ENCODE results near the gene SREBF2.

SREBF2 gene

DNA sequence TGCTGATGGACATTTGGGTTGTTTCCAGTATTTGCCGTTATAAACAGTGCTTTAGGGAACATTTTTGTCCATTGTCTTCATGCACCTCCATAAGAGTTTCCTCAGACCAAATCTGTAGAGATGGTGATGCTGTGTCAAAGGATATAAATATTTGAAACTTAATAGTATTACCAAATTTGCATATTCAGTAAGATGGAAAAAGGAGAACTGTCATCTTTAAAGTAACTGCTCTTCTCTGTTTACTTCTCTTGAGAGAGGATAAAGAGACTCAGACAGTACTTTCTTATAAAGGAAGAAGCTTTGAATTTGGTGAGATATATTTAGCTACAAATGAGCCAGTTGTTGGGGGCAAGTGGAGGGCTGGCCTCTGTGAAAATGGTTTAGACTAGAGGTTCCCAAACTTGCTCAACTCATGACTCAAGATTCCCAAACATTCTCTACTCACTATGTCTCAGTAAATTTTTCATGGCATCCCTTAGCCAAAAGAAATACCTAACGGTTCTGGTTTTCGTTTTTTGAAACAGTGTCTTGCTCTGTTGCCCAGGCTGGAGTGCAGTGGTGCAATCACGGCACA lies 55.8 kb downstream of the SREBF2 start:
- no peak overlapping the region for H3K4me2 ChIP-seq (ENCODE audit: low read length)
- TF ChIP-seq, protein P1, sequence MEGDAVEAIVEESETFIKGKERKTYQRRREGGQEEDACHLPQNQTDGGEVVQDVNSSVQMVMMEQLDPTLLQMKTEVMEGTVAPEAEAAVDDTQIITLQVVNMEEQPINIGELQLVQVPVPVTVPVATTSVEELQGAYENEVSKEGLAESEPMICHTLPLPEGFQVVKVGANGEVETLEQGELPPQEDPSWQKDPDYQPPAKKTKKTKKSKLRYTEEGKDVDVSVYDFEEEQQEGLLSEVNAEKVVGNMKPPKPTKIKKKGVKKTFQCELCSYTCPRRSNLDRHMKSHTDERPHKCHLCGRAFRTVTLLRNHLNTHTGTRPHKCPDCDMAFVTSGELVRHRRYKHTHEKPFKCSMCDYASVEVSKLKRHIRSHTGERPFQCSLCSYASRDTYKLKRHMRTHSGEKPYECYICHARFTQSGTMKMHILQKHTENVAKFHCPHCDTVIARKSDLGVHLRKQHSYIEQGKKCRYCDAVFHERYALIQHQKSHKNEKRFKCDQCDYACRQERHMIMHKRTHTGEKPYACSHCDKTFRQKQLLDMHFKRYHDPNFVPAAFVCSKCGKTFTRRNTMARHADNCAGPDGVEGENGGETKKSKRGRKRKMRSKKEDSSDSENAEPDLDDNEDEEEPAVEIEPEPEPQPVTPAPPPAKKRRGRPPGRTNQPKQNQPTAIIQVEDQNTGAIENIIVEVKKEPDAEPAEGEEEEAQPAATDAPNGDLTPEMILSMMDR (IDR thresholded peaks at IDR 0.05; ENCODE audit: low read depth, low read length): no peak
- TF ChIP-seq EZH2phosphoT487 (IDR thresholded peaks at IDR 0.05; ENCODE audit: low read depth): no peak
- H3K27ac ChIP-seq (ENCODE audit: low read length): no peak overlapping the region
- no peak overlapping the region for H2AFZ ChIP-seq (ENCODE audit: low read depth, low read length)
- H3K9ac ChIP-seq (ENCODE audit: low read length): no peak overlapping the region
- H3K36me3 ChIP-seq (replicated peaks; ENCODE audit: low read depth, low read length): peaks cover 83% of the 10 kb centered on the region
- no peaks in the 10 kb centered on the region for H3K27me3 ChIP-seq (ENCODE audit: low read depth, low read length)
- H3K4me3 ChIP-seq (ENCODE audit: low read length): no peak overlapping the region
- H3K9me3 ChIP-seq (ENCODE audit: insufficient read depth, low read length): no peaks in the 10 kb centered on the region
- peaks cover 19% of the 10 kb centered on the region; the same call in 1 of the 2 replicates for H3K79me2 ChIP-seq (ENCODE audit: low read length)
- peaks cover 30% of the 10 kb centered on the region for H4K20me1 ChIP-seq (ENCODE audit: insufficient read depth, low read length)
- 0 out of 2 replicates have a peak, but pooled peaks cover 5% of the 10 kb centered on the region for H3K4me1 ChIP-seq (ENCODE audit: low read length)

DNA sequence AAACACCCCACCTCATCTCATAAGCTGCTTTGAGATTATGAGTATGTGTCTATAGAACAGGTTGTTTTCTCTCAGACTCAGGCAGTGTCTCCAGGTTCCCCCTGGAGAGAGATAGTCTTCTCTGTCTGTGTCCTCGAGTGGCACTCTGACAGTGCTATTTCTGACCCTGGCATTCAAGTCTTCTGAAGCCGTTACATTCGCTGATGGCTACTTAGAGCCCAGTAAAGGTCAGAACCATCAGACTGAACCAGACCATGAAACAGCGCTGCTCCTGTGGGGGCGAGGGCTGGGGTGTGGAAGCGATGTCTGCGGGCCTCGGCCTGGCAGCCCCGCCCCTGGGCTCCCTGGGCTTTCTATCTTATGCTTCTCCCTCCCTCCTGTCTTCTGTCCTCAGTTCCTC lies 58.5 kb downstream of the SREBF2 start:
- H3K4me1 ChIP-seq (ENCODE audit: low read length): 0 out of 2 replicates have a peak, but pooled peaks cover 5% of the 10 kb centered on the region
- H3K27me3 ChIP-seq (ENCODE audit: low read depth, low read length): no peaks in the 10 kb centered on the region
- H3K9ac ChIP-seq (ENCODE audit: low read length): no peak overlapping the region
- H3K4me3 ChIP-seq (ENCODE audit: low read length): no peak overlapping the region
- H3K9me3 ChIP-seq (ENCODE audit: insufficient read depth, low read length): no peaks in the 10 kb centered on the region
- H4K20me1 ChIP-seq (ENCODE audit: insufficient read depth, low read length): peaks cover 21% of the 10 kb centered on the region
- peaks cover 79% of the 10 kb centered on the region for H3K36me3 ChIP-seq (replicated peaks; ENCODE audit: low read depth, low read length)
- no peak overlapping the region for H3K27ac ChIP-seq (ENCODE audit: low read length)
- no peak overlapping the region for H2AFZ ChIP-seq (ENCODE audit: low read depth, low read length)
- peaks cover 19% of the 10 kb centered on the region; the same call in 1 of the 2 replicates for H3K79me2 ChIP-seq (ENCODE audit: low read length)
- no peak overlapping the region for H3K4me2 ChIP-seq (ENCODE audit: low read length)
- no peak for TF ChIP-seq EZH2phosphoT487 (IDR thresholded peaks at IDR 0.05; ENCODE audit: low read depth)
- TF ChIP-seq, protein P1 (IDR thresholded peaks at IDR 0.05; ENCODE audit: low read depth, low read length): no peak

DNA sequence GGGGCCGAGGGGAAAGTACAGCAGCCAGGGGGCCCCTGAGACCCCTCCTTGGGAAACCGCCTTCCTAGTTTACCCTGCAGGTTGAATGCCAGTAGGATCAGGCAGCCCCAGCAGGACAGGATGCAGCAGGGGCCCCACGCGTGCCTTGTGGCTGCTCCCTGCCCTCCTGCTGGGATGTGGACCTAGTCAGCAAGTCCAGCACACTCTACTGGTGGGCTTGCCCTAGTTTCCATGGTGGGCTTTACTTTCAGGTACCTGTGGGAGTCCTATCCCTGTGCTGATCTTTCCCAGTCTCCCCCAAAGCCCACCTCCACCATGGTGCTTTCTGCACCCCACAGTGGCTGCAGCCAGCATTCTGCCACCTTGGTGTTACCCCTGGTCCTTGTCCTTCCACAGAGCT lies 59.8 kb downstream of the SREBF2 start:
- Histone ChIP-seq H4K20me1 (ENCODE audit: insufficient read depth, low read length) (peaks cover 21% of the 10 kb centered on the region), H3K27me3 (ENCODE audit: low read depth, low read length) (no peaks in the 10 kb centered on the region), H3K9ac (ENCODE audit: low read length) (no peak overlapping the region), H3K36me3 (replicated peaks; ENCODE audit: low read depth, low read length) (peaks cover 83% of the 10 kb centered on the region), H3K4me3 (ENCODE audit: low read length) (no peak overlapping the region), H3K79me2 (ENCODE audit: low read length) (peaks cover 19% of the 10 kb centered on the region; the same call in 1 of the 2 replicates), H3K9me3 (ENCODE audit: insufficient read depth, low read length) (no peaks in the 10 kb centered on the region), H3K4me1 (ENCODE audit: low read length) (0 out of 2 replicates have a peak, but pooled peaks cover 5% of the 10 kb centered on the region), H2AFZ (ENCODE audit: low read depth, low read length) (no peak overlapping the region), H3K4me2 (ENCODE audit: low read length) (no peak overlapping the region), H3K27ac (ENCODE audit: low read length) (no peak overlapping the region)
- no peak for TF ChIP-seq EZH2phosphoT487 (IDR thresholded peaks at IDR 0.05; ENCODE audit: low read depth)
- TF ChIP-seq, protein P1 (IDR thresholded peaks at IDR 0.05; ENCODE audit: low read depth, low read length): no peak

DNA sequence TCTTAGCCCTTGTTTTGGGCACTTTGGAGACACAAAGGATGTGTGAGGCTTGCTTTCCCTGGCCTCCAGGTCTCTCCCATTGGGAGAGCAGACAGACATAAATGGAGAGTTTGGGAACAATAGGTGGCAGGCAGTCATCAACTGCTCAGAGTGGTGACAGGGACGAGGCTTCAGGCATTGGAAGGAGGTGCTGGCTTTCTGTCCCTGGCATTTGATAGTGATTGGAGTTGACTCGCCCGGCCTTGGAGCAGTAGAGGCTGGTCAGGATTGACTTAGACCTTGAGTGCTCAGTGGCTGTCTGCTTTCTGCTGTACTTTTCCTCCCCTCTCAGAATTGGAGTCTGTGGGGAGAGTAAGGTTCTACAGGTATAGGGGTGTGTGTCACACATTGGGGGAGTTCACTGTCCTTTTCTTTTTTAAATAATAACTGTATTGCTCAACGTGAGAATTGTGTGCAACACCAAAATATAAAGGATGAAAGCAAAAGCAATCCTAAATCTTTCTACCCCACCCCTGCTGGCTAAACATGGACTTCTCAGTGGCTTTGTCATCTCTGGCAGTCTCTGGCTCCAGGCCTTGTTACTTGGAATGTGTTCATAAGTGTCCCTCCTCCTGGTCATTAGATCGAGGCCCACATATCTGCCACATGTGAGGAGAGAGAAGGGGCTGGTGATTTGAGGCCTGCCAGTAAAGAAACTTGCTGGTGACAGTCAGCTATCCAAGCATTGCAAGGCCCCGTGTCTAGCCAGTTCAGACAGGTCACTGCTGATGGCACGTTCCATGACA lies 60.9 kb downstream of the SREBF2 start:
- Histone ChIP-seq H4K20me1 (ENCODE audit: insufficient read depth, low read length) (peaks cover 12% of the 10 kb centered on the region; the same call in 1 of the 2 replicates), H3K79me2 (ENCODE audit: low read length) (peaks cover 13% of the 10 kb centered on the region; the same call in 1 of the 2 replicates), H2AFZ (ENCODE audit: low read depth, low read length) (no peak overlapping the region), H3K9ac (ENCODE audit: low read length) (no peak overlapping the region), H3K36me3 (replicated peaks; ENCODE audit: low read depth, low read length) (peaks cover 81% of the 10 kb centered on the region), H3K9me3 (ENCODE audit: insufficient read depth, low read length) (no peaks in the 10 kb centered on the region), H3K4me2 (ENCODE audit: low read length) (no peak overlapping the region), H3K4me1 (ENCODE audit: low read length) (0 out of 2 replicates have a peak, but pooled peaks cover under 1% of the 10 kb centered on the region), H3K27me3 (ENCODE audit: low read depth, low read length) (no peaks in the 10 kb centered on the region), H3K4me3 (ENCODE audit: low read length) (no peak overlapping the region), H3K27ac (ENCODE audit: low read length) (no peak overlapping the region)
- TF ChIP-seq EZH2phosphoT487 (IDR thresholded peaks at IDR 0.05; ENCODE audit: low read depth): no peak
- TF ChIP-seq, protein P1 (IDR thresholded peaks at IDR 0.05; ENCODE audit: low read depth, low read length): no peak
